ENCODE data around the gene GLI3.

Gene GLI3

DNA sequence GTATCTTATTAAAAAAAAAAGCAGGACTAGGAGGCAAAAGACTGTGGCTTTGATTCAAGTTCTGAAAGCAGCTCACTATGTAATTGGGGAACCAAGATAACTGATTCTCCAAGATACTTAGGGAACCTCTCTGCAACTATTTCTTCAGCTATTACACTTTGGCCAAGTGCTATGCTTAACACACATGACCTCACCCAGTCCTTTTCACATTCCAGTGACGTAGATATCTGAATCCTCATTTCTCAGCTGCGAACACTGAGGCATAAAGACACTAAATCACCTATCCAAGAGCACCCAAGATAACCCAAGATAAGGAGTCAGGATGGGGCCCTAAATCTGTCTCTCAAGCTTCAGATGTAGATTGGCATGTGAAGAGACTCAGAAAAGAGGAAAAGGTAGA, 133.6 kb downstream of the GLI3 start:
- TF ChIP-seq, protein P1, sequence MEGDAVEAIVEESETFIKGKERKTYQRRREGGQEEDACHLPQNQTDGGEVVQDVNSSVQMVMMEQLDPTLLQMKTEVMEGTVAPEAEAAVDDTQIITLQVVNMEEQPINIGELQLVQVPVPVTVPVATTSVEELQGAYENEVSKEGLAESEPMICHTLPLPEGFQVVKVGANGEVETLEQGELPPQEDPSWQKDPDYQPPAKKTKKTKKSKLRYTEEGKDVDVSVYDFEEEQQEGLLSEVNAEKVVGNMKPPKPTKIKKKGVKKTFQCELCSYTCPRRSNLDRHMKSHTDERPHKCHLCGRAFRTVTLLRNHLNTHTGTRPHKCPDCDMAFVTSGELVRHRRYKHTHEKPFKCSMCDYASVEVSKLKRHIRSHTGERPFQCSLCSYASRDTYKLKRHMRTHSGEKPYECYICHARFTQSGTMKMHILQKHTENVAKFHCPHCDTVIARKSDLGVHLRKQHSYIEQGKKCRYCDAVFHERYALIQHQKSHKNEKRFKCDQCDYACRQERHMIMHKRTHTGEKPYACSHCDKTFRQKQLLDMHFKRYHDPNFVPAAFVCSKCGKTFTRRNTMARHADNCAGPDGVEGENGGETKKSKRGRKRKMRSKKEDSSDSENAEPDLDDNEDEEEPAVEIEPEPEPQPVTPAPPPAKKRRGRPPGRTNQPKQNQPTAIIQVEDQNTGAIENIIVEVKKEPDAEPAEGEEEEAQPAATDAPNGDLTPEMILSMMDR (IDR thresholded peaks at IDR 0.05; ENCODE audit: control extremely low read depth, extremely low read depth, low read depth, missing control alignments), result no peak
- ChIA-PET CTCF (no interaction called here), POLR2A (no interaction called here)
- DNase-seq (ENCODE audit: extremely low spot score), result no peak

DNA sequence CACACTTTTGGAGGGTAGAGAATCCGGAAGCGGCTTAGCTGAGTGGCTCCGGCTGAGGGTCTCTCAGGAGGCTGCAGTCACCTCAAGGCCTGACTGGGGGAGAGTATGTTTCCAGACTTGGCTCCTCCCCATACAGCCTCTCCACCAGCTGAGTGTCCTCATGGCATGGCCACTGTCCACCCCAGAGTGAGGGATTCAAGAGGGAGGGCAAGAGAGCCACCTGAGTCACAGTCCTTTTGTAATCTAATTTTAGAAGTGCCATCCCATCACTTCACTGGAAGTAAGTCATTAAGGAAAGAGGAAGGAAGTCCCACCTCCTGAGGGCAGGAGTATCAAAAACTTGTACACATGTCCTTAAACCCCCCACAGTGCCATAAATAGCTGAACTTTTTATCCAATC, 134.0 kb downstream of the GLI3 start:
- ChIA-PET POLR2A (no interaction called here), CTCF (no interaction called here)
- TF ChIP-seq, protein P1 (IDR thresholded peaks at IDR 0.05; ENCODE audit: control extremely low read depth, extremely low read depth, low read depth, missing control alignments), result no peak
- DNase-seq (ENCODE audit: extremely low spot score), result no peak

DNA sequence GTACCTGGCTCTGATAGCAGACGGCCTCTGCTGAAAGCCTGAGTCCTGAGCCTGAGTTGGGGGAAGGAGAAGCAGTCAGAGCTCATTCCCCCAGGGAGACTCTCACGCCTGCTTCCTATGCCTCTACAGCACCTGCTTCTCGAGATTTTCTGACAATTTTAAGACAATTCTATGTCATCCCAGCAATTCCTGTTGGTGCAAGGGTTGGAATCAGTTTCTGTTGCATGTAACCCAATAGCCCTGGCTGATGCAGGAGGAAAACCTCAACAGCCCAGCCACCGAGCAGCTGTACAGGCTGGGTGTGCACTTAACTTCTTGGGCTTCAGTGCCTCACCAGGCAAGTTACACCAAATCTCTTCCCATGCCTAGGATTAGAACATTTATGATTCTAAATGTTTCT, 134.7 kb downstream of the GLI3 start:
- DNase-seq (ENCODE audit: extremely low spot score), result no peak
- TF ChIP-seq, protein P1 (IDR thresholded peaks at IDR 0.05; ENCODE audit: control extremely low read depth, extremely low read depth, low read depth, missing control alignments), result no peak
- ChIA-PET POLR2A (no interaction called here), CTCF (no interaction called here)

DNA sequence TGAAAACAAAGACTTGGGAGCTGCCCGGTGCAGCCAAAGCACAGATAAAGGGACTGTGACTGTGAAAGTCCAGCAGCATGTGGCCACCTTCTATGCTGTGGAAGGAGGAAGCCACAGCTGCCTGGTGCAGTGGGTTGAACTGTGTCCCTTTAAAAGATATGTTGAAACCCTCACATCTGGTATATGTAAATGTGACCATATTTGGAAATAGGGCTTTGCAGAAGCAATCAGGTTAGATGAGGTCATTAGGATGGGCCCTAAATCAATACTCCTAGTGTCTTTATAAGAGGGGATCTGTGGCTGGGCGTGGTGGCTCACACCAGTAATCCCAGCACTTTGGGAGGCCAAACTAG, 136.9 kb downstream of the GLI3 start:
- DNase-seq (ENCODE audit: extremely low spot score), result no peak
- ChIA-PET CTCF (interaction anchor here (1.6 to 2.0 kb wide), 2 partner anchors 12 to 16 kb away, joined by 3 to 4 read pairs; no protein-coding TSS in a partner anchor), POLR2A (no interaction called here)
- TF ChIP-seq, protein P1 (IDR thresholded peaks at IDR 0.05; ENCODE audit: control extremely low read depth, extremely low read depth, low read depth, missing control alignments), result no peak

DNA sequence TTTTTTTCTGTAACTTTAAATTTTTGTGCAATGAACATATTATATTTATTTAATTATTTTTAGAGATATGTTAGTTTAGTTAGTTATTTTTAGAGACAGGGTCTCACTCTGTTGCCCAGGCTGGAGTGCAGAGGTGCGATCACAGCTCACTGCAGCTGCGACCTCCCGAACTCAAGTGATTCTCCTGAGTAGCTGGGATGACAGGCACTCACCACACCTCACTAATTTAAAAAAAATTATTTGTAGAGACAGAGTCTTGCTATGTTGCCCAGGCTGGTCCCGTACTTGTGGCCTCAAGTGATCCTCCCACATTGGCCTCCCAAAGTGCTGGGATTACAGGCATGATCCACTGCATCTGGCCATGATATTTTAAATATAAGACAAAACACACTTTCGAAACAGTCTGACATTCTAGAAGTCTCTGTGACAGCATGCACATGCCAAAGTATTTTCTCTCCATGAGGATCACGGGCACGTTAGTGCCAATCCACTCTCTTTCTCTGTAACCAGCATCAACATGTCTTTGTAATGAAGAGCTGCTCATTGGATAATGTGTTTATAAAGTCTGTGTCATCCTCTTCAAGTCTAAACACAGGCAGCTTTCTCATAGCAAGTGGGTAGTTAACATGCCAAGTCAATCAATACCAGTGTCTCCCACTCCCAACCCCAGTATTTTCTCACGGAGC, 137.4 kb downstream of the GLI3 start:
- CTCF ChIA-PET, result interaction anchor here (1.4 to 2.0 kb wide), 3 partner anchors 9 to 16 kb away, joined by 3 to 4 read pairs (median 3); no protein-coding TSS in a partner anchor
- POLR2A ChIA-PET, result no interaction called here
- no peak for DNase-seq (ENCODE audit: extremely low spot score)
- TF ChIP-seq, protein P1 (IDR thresholded peaks at IDR 0.05; ENCODE audit: control extremely low read depth, extremely low read depth, low read depth, missing control alignments), result no peak

DNA sequence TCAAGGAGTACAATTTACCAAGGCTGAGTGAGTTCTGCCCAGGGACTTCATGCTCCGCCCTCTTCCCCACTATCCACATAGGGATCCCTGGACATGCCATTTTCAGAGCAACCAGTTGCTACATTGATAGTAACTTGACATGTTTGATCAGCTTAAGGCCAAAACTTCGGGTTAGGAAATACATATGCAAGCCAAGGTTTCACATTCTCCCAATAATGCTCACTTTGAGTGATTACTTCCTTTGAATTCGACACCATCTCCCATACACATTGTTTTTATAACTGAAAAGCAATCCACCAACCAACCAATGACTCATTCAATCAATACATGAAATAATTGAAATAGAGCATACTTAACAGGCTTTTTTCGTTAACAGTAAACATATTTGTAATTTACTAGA, 137.9 kb downstream of the GLI3 start:
- TF ChIP-seq, protein P1 (IDR thresholded peaks at IDR 0.05; ENCODE audit: control extremely low read depth, extremely low read depth, low read depth, missing control alignments), result no peak
- no peak for DNase-seq (ENCODE audit: extremely low spot score)
- ChIA-PET CTCF (interaction anchor here (1.4 to 2.0 kb wide), 2 partner anchors 10 to 11 kb away, joined by 3 to 4 read pairs; no protein-coding TSS in a partner anchor), POLR2A (no interaction called here)

All from GM10248 (cell line).